GM23248 (cell line): ENCODE results near the gene CHAF1A.

Experiments used
- EZH2 ChIP-seq: fragments of 200-600 bp; sonication (generic); IDR thresholded peaks from 2 replicates; pipeline ENCODE4 v1.6.1; 2018; ENCODE audit warnings: antibody characterized with exemption, mild to moderate bottlenecking; ENCODE audit not compliant: insufficient read depth, poor library complexity, severe bottlenecking
- EZH2phosphoT487 ChIP-seq: fragments of 200-600 bp; sonication (generic); IDR thresholded peaks from 2 replicates; pipeline ENCODE4 v1.6.1; 2018; ENCODE audit warnings: antibody characterized with exemption, moderate library complexity, mild to moderate bottlenecking, low read depth; ENCODE audit not compliant: insufficient read depth

DNA sequence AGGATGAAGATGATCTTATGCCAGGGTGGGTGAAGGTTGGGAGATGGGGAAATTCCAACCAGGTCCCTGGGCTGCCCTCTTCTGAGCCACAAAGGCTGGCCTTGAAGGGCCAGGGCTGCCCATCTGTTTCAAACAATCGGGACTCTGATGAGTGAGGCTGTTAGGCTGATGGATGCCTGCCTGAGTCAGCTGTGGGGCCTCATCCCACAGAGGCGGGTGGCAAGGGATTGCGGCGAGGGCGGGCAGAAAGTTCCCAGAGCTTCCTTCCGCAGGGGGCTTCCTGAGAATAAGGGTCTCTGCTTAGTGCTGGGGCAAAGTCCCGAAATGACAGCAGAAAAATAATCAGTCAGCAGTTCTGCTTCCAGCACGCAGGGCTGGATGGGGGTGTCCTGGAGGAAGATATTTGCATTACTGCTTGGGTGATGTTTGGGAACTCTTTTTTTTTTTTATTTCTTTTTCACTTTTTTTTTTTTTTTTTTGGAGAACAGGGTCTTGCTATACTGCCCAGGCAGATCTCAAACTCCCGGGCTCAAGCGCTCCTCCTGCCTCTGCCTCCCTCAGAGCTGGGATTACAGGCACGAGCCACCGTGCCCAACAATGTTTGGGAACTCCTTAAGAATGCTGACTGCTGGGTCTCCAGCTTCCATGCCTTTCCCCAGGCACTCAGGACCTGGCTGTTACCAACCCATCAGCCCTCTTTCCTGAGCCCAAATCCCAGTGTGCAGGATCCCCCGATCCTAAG lies 16.2 kb upstream of the CHAF1A start:
- TF ChIP-seq EZH2 (no peak), EZH2phosphoT487 (no peak)
